Natural killer cell (primary cell): ENCODE measurements around the gene TRIM69. TPM values are rescaled to one million over a fixed set of nuclear protein-coding genes. Genes with fewer than 3 reads are reported as not detected.
"Not testable (repeated sequence)": the region's sequence is repeated elsewhere in the genome, so short reads cannot be mapped to it uniquely, and the experiment has no call there.

Source experiments
- ATAC-seq, 3 donors: fragments of 150-1000 bp in 2 of 3; fragments of 200-7000 bp in 1 of 3; cut with Tn5 transposase; 1 replicate in 1 of 3; 2 replicates in 2 of 3; pipeline ENCODE4 v1.10.0; 2021; ENCODE audit warnings: mild to moderate bottlenecking in 2 of 3, moderate library complexity in 2 of 3
- DNase-seq, 2 donors: peaks; one replicate each; pipeline versions ENCODE4 v3.0.0 to v3.0.0-alpha.2; 2013 to 2021; ENCODE audit warnings: mixed read lengths in 1 of 2
- H3K27ac ChIP-seq: one replicate; pipeline ENCODE4 v1.5.1; 2013; ENCODE audit warnings: mild to moderate bottlenecking, low read length
- H3K27me3 ChIP-seq: one replicate; pipeline ENCODE4 v1.6.1; 2013; ENCODE audit warnings: low read length; ENCODE audit not compliant: control insufficient read depth, insufficient read depth
- H3K36me3 ChIP-seq: one replicate; pipeline ENCODE4 v1.6.1; 2013; ENCODE audit warnings: low read length; ENCODE audit not compliant: control insufficient read depth, insufficient read depth
- H3K4me1 ChIP-seq: one replicate; pipeline ENCODE4 v1.6.1; 2013; ENCODE audit warnings: low read length; ENCODE audit not compliant: control insufficient read depth, insufficient read depth
- H3K4me3 ChIP-seq: one replicate; pipeline ENCODE4 v1.5.1; 2013; ENCODE audit warnings: low read length
- H3K9me3 ChIP-seq: one replicate; pipeline ENCODE4 v1.6.1; 2013; ENCODE audit warnings: low read length; ENCODE audit not compliant: control insufficient read depth, insufficient read depth
- H3K27ac Mint-ChIP-seq, 2 donors: one replicate each; pipeline ENCODE4 v1.8.0; 2022; ENCODE audit warnings: mild to moderate bottlenecking in 2 of 2, mixed read lengths in 2 of 2, moderate library complexity in 1 of 2
- H3K27me3 Mint-ChIP-seq, 2 donors: one replicate each; pipeline ENCODE4 v1.8.0; 2022; ENCODE audit warnings: low read depth in 2 of 2, mixed read lengths in 2 of 2
- H3K36me3 Mint-ChIP-seq: one replicate; pipeline ENCODE4 v1.8.0; 2022; ENCODE audit warnings: mixed read lengths
- H3K4me1 Mint-ChIP-seq, 2 donors: one replicate each; pipeline ENCODE4 v1.8.0; 2022; ENCODE audit warnings: mixed read lengths in 2 of 2
- H3K4me3 Mint-ChIP-seq: one replicate; pipeline ENCODE4 v1.8.0; 2022; ENCODE audit warnings: mild to moderate bottlenecking, moderate library complexity, mixed read lengths
- H3K9me3 Mint-ChIP-seq, 2 donors: one replicate each; pipeline ENCODE4 v1.8.0; 2022; ENCODE audit warnings: mixed read lengths in 2 of 2
- CTCF ChIP-seq: fragments of 200-600 bp; IDR thresholded peaks from one replicate; pipeline ENCODE4 v1.8.0; 2022; ENCODE audit warnings: antibody characterized with exemption
- WGBS: methylation state at CpG from one replicate; pipeline ENCODE4 v1.1.7; 2013; ENCODE audit warnings: missing lambda C conversion rate; ENCODE audit not compliant: insufficient coverage; 5-methylcytosine and 5-hydroxymethylcytosine counted together
- intact Hi-C: fragments of 100-400 bp; cut with micrococcal nuclease; formaldehyde crosslinking; loops from one replicate; pipeline ENCODE4 v1.14.2; 2022
- total RNA-seq, 4 donors: library from RNA; stranded (reverse); fragments of 120-200 nt in 1 of 4; gene quantifications; one replicate each; pipeline versions ENCODE4 v1.2.3 to v1.2.4, GENCODE V29; 2013 to 2022

Gene TRIM69
- total RNA-seq, 3 donors from 2014 or later (not counting 1 experiment from before 2014, with no cell fraction given), result 14.2 to 20.1 (median 16.3) TPM

GRCh38 chr15:44727485-44728231 lies 8.7 kb upstream of the TRIM69 start:
- Histone ChIP-seq H3K4me3 (no peak overlapping the region), H3K9me3 (no peaks in the 10 kb centered on the region), H3K4me1 (peaks cover 62% of the 10 kb centered on the region), H3K36me3 (peaks cover 11% of the 10 kb centered on the region), H3K27ac (peak overlapping the region; percentile 96), H3K27me3 (no peaks in the 10 kb centered on the region)
- peak overlapping the region; percentile 98 for H3K4me3 Mint-ChIP-seq
- no peak for ATAC-seq
- DNase-seq, result peak in 1 of 2 donors; percentile 74
- peak overlapping the region; percentile 100 for H3K27ac Mint-ChIP-seq
- intact Hi-C loops, result loop anchor here (1.0 to 5.0 kb wide), 5 partner anchors 16 to 475 kb away; partner anchors contain the start of genes B2M, EIF3J, PATL2 and SPG11
- no peak for TF ChIP-seq CTCF
- no peaks in the 10 kb centered on the region for H3K27me3 Mint-ChIP-seq
- no peaks in the 10 kb centered on the region for H3K9me3 Mint-ChIP-seq
- H3K4me1 Mint-ChIP-seq, result peaks cover 61 to 63% of the 10 kb centered on the region in 2 donors
- WGBS, result 81% methylated on average over 4 of the region's 6 CpGs
- H3K36me3 Mint-ChIP-seq, result no peaks in the 10 kb centered on the region

DNA sequence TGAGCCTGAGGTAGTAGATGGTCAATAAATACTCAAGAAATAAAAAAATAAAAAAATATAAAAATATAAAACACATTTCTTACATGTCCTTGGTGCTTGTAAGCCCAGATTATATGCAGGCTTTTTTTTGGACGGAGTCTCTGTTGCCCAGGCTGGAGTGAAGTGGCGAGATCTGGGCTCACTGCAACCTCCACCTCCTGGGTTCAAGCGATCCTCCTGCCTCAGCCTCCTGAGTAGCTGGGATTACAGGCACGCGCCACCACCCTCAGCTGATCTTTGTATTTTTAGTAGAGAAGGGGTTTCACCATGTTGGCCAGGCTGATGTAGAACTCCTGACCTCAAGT lies 8.1 kb upstream of the TRIM69 start:
- peak overlapping the region; percentile 98 for H3K4me3 ChIP-seq
- DNase-seq, H3K36me3 Mint-ChIP-seq, H3K9me3 Mint-ChIP-seq, ATAC-seq, H3K9me3 ChIP-seq, H3K27me3 Mint-ChIP-seq, H3K27me3 ChIP-seq: not testable (repeated sequence)
- H3K27ac ChIP-seq, result peak overlapping the region; percentile 96
- intact Hi-C loops, result loop anchor here (1.0 to 5.0 kb wide), 4 partner anchors 17 to 474 kb away; partner anchors contain the start of genes B2M, EIF3J, PATL2 and SPG11
- Mint-ChIP-seq H3K4me3 (peak overlapping the region; percentile 98), H3K27ac (peak overlapping the region; percentile 100), H3K4me1 (peaks cover 61 to 63% of the 10 kb centered on the region in 2 donors)
- WGBS, result 52% methylated on average over 5 of the region's 5 CpGs
- H3K36me3 ChIP-seq, result peaks cover 11% of the 10 kb centered on the region
- peaks cover 58% of the 10 kb centered on the region for H3K4me1 ChIP-seq

- peaks cover 11% of the 10 kb centered on the region for H3K36me3 ChIP-seq
- peak overlapping the region; percentile 96 for H3K27ac ChIP-seq
- ATAC-seq (peak; percentile 75 to 92 (median 83)), DNase-seq (peak; percentile 94 to 98)
- H3K4me3 ChIP-seq, result peak overlapping the region; percentile 98
- peak overlapping the region; percentile 98 for H3K4me3 Mint-ChIP-seq
- TF ChIP-seq CTCF, result no peak
- H3K27ac Mint-ChIP-seq, result peak overlapping the region; percentile 100
- peaks cover 53% of the 10 kb centered on the region for H3K4me1 ChIP-seq
- no peaks in the 10 kb centered on the region for H3K27me3 ChIP-seq
- H3K27me3 Mint-ChIP-seq, result no peaks in the 10 kb centered on the region
- WGBS, result under 1% methylated on average over 36 of the region's 36 CpGs
- peaks cover 57 to 59% of the 10 kb centered on the region in 2 donors for H3K4me1 Mint-ChIP-seq
- intact Hi-C loops, result loop anchor here (1.0 to 5.0 kb wide), 4 partner anchors 17 to 474 kb away; partner anchors contain the start of genes B2M, EIF3J, PATL2 and SPG11
- no peaks in the 10 kb centered on the region for H3K9me3 ChIP-seq
- no peaks in the 10 kb centered on the region for H3K9me3 Mint-ChIP-seq
- no peaks in the 10 kb centered on the region for H3K36me3 Mint-ChIP-seq
These were observed 7.5 kb upstream of the TRIM69 start for GRCh38 chr15:44728576-44729407.
